GM10248 (cell line): ENCODE data around the gene FEM1B.

Experiments used
- CTCF ChIA-PET: fragments of 300-600 bp; sonication (Branson Sonifier 250); formaldehyde crosslinking; extraction: SDS; loops from one replicate; lab custom pipeline; 2021; ENCODE audit warnings: antibody characterized with exemption; lab: Yijun Ruan, JAX
- POLR2A ChIA-PET: fragments of 350-650 bp; sonication (Branson Sonifier 250); formaldehyde crosslinking; extraction: SDS; loops from one replicate; lab custom pipeline; 2020; ENCODE audit warnings: antibody characterized with exemption; lab: Yijun Ruan, JAX
- DNase-seq: peaks from one replicate; pipeline ENCODE4 v3.0.0; 2012; ENCODE audit errors: extremely low spot score
- TF ChIP-seq, protein P1 (sequence below): IDR thresholded peaks from 2 replicates; pipeline ENCODE4 v1.5.1; 2012; ENCODE audit warnings: mild to moderate bottlenecking, low read depth; ENCODE audit errors: extremely low read depth, missing control alignments, control extremely low read depth

Gene FEM1B

DNA sequence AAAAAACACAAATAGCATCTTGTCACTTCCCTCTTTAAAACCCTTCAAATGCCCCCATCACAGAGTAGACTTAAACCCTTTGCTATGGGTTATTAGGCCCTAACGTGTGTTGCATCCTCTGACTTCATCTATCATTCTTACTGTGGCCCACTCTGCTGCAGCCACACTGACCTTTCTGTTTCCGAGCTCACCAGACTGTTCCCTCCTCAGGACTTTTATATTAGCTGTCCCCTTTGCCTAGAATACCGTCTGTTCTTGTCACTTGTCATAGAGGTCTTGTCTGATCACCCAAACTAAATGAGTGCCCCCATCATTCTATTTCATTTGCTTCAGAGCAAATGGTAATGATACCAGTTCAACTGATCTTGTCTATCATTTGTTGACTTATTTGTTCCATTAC is 877 bp upstream of the FEM1B start:
- no peak for DNase-seq
- ChIA-PET POLR2A (no interaction called here), CTCF (interaction anchor here (1.3 to 5.0 kb wide), 4 partner anchors 13 to 32 kb away, joined by 3 to 29 read pairs (median 17); no protein-coding TSS in a partner anchor)

DNA sequence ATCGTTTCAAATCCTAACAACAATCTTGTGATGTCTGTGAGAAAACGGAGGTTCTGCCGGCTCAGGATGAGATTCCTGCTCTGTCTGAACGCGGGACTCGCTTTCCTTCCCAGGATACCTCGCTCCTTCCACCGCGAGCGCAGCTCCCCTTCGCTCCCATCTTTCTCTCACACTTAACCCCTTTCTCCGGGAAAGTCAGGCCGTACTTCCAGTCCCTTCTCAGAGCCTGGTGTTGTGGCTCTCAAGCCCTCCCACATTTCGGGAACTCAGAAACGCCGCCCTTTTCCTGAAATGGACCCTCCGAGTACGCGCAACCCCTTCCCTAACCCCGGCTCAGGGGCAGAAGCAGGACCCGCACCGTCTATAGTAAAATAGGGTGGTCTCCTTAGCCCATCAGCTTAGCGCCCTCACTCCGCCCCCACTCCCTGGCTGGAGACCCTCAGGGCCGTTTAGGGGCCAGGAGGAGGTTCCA is 378 bp upstream of the FEM1B start:
- DNase-seq: no peak
- CTCF ChIA-PET: interaction anchor here (1.3 to 5.0 kb wide), 5 partner anchors 13 to 442 kb away, joined by 3 to 29 read pairs (median 14); no protein-coding TSS in a partner anchor

More for the DNA sequence above, 877 bp upstream of the FEM1B start:
- TF ChIP-seq, protein P1, sequence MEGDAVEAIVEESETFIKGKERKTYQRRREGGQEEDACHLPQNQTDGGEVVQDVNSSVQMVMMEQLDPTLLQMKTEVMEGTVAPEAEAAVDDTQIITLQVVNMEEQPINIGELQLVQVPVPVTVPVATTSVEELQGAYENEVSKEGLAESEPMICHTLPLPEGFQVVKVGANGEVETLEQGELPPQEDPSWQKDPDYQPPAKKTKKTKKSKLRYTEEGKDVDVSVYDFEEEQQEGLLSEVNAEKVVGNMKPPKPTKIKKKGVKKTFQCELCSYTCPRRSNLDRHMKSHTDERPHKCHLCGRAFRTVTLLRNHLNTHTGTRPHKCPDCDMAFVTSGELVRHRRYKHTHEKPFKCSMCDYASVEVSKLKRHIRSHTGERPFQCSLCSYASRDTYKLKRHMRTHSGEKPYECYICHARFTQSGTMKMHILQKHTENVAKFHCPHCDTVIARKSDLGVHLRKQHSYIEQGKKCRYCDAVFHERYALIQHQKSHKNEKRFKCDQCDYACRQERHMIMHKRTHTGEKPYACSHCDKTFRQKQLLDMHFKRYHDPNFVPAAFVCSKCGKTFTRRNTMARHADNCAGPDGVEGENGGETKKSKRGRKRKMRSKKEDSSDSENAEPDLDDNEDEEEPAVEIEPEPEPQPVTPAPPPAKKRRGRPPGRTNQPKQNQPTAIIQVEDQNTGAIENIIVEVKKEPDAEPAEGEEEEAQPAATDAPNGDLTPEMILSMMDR: no peak

DNA sequence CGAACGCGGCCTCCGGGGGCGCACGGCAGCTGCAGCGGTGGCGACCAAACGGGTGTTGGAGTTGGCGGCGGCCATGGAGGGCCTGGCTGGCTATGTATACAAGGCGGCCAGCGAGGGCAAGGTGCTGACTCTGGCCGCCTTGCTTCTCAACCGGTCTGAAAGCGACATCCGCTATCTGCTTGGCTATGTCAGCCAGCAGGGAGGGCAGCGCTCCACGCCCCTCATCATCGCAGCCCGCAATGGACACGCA is 725 bp downstream of the FEM1B start:
- ChIA-PET POLR2A (no interaction called here), CTCF (interaction anchor here (1.3 to 5.0 kb wide), 4 partner anchors 12 to 443 kb away, joined by 3 to 29 read pairs (median 17); no protein-coding TSS in a partner anchor)
- no peak for DNase-seq
- TF ChIP-seq, protein P1: peak; percentile 55

More for the DNA sequence above, 378 bp upstream of the FEM1B start:
- TF ChIP-seq, protein P1: no peak
- POLR2A ChIA-PET: interaction anchor here (1.0 kb wide), 1 partner anchor 24 kb away, joined by 3 read pairs; no protein-coding TSS in a partner anchor

DNA sequence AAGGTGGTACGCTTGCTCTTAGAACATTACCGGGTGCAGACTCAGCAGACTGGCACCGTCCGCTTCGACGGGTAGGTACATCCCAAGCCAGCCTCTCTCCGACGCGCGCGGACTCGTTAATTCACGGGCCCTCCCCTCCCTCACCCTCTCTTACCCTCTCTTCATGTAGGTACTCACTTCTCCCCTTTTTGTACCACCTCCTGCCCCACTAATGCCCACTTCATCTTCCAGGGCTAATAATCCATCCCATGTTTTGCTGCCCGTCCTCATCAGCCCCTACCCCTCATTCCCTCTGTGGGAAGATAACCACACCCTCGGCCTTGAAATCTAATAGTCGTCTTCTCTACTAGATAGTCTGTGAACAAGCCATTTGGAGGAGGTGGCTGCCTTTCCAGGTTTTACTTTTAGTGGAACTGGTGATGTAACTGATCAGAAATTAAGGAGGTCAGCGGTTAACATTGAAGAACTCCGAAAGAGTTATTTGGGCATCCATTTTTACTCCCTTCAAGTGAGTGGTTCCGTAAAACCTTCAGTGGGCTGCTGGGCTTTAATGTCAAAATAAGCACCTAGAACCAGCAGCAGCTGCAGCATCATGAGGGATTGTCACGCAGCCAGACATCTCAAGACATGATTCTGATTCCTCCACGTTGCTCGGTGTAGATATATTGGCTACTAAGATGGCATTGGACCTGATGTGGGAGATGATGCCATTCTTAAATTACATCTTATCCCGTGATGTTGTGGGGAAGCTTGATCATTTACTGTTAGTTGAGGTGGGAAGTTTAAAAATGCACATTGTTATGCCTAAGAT is 1.3 kb downstream of the FEM1B start:
- POLR2A ChIA-PET: no interaction called here
- DNase-seq: no peak

DNA sequence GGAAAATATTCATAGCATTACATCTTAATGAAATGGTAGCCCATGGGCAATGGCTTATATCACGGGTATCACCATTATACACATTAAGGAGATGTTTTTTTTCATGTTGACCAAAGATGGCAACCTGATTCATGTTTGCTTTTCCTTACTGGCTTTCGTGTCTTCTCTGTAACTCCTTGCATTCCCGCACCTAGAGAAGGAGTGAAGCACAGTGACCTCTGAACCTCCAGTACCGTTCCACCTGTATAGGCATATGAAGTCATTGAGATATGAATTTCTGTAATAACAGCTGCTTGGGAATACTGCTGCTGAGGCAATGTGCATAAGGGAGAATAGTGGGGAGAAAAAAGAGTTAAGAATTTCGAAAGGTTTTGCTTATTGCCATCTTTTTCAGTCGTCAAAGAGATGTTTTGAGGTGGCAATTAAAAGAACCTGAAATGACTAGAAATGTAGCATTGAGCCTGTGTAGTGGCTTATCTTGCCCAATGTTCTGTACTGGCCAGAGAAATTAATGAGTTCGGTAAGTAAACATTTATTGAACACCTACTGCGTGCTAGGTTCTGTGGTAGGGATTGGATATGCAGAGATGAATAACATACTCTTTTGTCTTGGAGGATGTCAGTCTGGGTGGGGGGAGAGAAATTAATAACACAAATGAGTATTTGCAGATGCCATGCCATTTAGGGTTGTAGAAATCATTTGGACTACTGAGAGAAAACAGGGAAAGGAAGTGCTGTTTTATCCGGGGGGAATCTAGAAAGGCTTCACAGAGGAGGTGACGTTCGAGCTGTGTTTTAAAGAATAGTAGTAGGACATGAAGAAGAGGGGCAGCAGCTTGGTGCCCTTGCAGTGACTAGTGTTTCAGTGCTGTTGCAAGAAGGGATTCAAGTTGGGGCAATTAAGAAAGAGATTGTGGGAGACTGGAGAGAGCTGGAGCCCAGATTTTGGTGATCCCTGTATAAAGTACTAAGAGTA is 2.5 kb downstream of the FEM1B start:
- no peak for DNase-seq
- CTCF ChIA-PET: interaction anchor here (0.9 to 5.0 kb wide), 7 partner anchors 9 to 27 kb away, joined by 3 to 29 read pairs (median 7); no protein-coding TSS in a partner anchor
- TF ChIP-seq, protein P1: no peak
- POLR2A ChIA-PET: interaction anchor here (0.6 kb wide), 1 partner anchor 438 kb away, joined by 7 read pairs; no protein-coding TSS in a partner anchor

More for the DNA sequence above, 1.3 kb downstream of the FEM1B start:
- TF ChIP-seq, protein P1: no peak
- CTCF ChIA-PET: interaction anchor here (0.9 to 5.0 kb wide), 4 partner anchors 11 to 443 kb away, joined by 3 to 29 read pairs (median 12); no protein-coding TSS in a partner anchor

DNA sequence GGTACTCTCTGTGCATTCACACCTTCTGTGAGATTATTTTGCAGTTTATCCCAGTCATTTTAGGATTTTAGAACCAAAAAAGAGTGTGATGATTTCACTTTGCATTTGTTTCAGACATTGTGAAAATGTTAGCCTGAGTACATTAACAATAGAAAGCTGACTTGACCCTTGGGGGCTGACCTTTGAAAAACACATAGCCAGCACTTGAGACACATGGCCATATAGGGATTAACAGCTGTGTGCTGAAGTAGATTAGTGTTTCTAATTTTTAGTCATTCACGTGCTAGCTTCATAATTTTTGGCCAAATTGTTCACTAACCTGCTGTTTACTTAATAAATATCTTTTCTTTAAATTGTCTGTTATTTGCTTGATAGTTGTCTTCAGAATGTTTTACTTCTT is 3.5 kb downstream of the FEM1B start:
- no peak for DNase-seq
- CTCF ChIA-PET: interaction anchor here (0.9 to 5.0 kb wide), 7 partner anchors 9 to 28 kb away, joined by 4 to 29 read pairs (median 7); no protein-coding TSS in a partner anchor
- TF ChIP-seq, protein P1: no peak
- POLR2A ChIA-PET: interaction anchor here (0.6 kb wide), 1 partner anchor 439 kb away, joined by 7 read pairs; no protein-coding TSS in a partner anchor
